NCI-H146 (cell line): Measurements from ENCODE around the gene CARD11.

Experiments used
- DNase-seq: peaks from one replicate; lab custom pipeline; 2025; lab: John Stamatoyannopoulos, UW

The CARD11 gene

DNA sequence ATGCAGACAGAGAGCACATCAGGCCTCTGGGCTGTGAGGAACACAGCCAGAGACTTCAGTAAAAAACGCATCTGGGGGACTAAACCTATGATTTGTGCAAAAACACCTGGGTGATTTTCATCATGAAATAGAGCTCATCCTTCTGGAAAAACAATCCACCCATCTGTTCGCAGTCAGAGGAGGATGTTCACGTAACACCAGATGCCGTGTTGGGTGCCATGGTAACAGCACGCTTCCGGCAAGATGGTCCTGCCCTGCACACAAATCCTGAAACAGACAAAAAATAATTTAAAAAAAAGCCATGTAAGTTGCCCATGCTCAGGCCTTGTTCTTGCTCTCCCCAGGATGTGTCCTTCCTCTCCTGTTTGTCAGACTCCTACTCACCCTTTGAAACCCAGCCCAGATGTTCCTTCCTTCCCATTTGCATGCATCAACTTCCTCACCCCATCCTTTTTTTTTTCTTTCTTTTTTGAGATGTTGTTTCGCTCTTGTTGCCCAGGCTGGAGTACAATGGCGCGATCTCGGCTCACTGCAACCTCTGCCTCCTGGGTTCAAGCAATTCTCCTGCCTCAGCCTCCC is 171.3 kb downstream of the CARD11 start:
- no peak for DNase-seq

DNA sequence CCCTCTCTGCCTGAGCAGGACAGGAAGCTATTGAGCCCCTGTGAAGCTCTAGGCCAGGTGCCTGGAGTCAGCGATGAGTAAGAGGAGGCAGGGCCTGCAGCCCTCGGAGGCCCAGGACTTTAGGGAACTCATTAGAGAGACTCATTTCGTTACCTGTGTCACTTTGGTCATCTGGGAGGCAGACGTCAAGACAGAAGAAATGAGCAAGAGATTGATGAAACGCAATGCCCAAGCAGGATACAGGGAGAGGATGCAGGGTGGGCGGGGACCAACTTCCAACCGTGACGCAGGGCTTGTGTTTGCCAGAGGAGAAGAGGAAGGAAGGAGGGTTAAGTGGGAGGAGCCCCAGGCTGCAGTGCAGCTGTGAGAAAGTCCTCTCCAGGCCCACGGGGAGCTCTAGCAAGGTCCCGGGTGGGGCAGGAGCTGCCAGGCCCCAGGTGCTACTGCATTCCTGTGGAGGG is 173.2 kb downstream of the CARD11 start:
- DNase-seq: peak; percentile 40

DNA sequence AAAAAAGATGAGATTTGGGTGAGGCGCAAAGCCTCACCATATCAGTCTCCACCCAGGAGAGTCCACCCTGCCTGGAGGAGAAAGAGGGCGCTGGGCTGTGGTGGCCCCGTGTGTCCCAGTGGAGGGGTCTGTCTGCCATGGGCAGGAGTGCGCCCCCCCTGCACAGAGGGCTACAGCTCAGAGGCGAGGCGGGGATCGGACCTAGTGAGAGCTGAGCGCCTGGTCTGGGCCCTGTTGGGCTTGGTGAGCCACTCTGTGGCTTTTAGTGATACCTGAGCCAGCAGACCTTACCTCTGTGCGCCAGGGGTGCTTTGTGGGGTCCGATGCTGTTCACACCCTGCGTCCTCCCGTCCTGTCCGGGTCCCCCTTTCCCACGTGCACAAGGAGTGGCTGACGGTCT is 173.7 kb downstream of the CARD11 start:
- no peak for DNase-seq

DNA sequence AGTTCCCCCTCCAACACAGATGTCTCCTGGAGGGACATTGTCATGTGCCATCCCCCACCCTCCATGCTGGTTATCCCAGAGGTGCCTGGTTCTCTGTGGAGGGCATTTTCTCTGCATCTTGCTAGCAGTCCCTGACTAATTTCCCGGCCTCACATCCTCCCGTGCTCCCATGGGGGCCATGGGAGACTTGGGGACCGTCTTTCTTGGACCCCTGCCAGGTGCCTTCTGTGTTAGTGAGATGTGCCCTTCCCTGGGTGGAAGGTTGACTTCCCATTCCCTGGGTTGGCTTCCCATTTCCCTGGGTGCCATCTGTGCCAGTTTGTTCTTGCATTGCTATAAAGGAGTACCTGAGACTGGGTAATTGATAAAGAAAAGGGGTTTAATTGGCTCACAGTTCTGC is 177.1 kb downstream of the CARD11 start:
- no peak for DNase-seq

DNA sequence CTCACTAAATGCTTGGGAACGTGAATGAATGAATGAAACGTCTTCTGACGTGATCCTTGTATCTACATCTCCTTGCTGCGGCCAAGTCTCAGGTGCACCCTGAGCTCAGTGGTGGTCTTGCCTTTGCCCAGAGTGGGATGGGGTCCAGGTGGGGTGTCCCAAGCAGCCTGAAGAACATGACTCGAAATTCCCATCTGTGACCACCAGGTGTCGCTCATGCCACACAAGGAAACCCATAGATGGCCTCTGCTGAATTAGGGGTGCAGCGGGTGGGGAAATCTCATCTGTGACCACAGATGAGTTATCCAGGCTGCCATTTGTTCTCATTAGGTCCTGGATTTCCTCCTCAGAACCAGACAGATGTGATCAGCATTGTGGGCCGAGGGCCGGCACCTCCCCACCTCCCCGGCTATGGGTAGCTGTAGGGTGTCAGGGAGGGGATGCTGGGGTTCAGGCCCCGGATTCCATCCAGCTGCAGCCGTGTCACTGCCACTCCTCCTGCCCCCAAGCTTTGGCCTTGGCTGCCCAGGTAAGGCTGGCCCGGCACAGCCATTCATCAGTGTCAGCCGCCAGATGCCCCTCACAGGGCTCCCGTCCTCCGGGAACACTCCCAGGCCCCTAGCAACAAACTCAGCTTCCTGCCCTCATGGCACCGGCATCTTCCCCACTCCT is 178.5 kb downstream of the CARD11 start:
- peak; percentile 46 for DNase-seq

DNA sequence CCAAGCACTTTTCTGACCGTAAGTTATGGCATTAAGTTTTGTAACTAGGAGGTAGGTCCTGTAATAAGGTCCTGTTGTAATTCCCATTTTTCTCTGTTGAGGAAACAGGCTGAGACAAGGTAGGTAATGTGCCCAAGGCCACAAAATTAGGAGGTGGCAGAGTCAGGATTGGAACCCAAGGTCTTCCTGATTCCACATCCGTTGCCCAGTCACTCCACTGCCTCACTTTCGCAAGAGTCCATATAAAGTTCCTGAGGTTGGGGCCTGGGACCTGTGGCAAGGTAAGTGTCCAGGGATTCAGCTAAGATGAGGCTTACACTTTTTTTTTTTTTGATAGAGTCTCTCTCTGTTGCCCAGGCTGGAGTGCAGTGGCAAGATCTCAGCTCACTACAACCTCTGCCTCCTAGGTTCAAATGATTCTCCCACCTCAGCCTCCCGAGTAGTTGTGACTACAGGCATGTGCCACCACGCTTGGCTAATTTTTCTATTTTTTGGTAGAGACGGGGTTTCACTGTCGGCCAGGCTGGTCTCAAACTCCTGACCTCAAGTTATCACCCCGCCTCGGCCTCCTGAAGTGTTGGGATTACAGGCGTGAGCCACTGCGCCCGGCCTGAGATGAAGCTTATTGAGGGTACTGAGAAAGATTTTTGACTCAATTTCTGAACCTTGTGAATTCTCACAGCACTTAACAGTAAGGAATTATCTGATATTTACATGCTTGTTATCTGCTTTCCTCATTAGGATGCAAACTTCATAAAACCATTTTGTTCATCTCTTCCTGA is 179.3 kb downstream of the CARD11 start:
- DNase-seq: no peak

DNA sequence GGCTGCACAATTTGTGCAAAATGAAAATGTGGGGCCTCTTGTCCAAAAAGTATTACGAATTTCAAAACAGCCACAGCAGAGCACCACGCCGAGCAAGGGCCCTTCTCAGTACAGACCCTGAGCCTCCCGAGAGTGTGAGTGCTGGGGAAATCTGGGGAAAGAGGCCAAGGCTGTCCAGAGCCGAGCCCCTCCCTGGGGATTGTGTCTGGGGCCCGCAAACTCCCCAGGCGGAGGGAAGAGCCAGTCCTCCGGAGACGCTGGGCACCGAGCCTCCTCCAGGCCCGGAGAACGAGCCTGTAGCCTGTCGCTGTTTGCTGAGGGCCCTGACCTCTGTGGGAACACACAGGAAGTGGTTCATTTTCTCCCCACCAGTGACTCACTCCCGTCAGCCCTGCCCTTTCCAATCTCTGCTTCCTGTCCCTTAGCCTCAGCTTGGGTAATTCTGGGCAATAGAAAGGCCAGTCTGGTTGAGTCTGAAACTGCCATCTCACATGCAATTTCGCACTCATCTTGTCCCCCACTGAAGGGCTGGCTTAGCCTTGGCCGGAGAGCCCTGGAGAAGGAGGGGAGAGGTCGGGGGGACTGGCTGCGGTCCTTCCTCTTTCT is 180.1 kb downstream of the CARD11 start:
- peak; percentile 60 for DNase-seq

DNA sequence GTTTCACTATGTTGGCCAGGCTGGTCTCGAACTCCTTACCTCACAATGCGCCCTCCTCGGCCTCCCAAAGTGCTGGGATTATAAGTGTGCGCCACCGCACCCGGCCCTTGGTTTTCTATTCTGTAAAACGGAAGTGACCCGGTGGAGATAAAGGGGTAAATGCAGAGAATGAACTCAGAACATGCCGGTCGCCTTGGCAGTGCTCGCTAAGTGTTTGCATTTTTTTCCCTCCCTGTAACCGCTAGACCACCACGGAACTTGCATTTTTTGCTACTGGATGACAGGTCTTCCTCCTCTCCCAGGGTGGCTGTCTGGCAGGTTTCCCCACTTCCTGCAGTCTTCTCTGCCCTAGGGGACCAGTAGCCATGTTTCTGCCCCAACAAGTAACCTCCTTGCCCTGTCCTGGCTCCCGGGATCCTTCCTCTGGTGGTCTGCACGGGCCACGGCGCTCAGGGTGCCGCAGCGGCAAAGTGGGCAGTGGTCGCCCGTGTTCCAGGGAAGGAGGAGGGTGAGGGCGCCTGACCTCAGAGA is 180.8 kb downstream of the CARD11 start:
- no peak for DNase-seq

DNA sequence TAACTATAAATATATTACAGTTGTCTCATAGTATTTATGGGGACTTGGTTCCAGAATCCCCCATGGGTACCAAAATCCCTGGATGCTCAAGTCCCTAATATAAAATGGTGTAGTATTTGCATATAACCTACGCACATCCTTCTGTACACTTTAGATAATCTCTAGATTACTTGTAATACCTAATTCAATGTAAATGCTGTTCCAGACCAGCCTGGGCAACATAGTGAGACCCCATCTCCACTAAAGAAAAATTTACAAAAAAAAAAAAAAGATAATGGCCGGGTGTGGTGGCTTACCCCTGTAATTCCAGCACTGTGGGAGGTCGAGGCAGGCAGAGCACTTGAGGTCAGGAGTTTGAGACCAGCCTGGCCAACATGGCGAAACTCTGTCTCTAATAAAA is 182.2 kb downstream of the CARD11 start:
- no peak for DNase-seq

DNA sequence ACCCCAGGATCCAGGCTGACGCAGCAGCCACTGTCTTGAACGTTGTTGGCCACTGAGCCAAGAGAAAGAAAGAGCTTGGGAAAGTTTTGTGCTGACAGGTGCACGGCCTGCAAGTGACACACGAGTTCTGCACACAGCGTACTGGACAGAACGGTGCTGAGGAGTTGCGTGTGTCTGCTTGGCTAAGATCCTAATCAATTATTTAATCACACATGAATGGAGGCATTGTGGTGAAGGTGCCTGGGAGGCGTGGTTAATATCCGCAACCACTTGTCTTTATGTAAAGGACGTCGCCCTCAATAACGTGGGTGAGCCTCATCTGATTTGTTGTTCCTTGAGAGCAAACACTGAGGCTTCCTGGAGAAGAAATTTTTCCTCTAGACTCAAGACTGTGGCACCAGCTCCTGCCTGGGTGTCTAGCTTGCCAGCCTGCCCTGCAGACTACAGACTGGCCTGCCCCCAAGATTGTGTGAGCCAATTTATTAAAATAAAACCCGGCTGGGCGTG is 183.0 kb downstream of the CARD11 start:
- DNase-seq: peak; percentile 77

DNA sequence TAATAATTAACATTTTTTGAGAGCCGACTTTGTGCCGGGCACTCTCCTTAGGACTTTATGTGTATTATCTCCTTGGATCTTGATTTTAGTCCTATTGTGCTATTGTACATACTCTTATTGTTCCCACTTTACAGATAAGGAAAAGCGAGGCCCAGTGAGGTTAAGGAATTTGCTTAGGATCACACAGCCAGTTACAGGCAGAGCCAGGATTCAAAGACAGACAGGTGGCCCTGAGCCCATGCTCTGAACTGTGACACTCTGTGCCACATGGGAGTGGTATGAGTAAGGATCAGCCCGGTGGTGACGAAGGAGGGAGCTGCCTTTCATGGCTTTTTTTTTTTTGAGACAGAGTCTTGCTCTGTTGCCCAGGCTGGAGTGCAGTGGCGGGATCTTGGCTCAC is 183.7 kb downstream of the CARD11 start:
- DNase-seq: no peak

DNA sequence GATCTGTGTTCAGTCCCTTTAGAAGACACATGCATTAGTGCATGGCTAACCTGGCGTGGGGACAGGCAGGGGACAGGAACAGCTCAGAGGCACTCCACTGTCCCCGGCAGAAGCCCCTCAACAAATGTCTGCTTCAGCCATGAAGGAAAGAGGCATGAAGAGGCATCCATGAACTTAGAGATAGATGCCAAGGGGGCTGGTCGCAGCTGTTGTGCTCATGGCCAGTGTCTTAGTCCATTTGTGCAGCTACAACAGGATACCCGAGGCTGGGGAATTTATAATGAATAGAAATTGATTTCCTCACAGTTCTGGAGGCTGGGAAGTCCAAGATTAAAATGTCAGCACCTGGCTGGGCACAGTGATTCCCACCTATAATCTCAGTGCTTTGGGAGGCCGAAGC is 185.0 kb downstream of the CARD11 start:
- no peak for DNase-seq

DNA sequence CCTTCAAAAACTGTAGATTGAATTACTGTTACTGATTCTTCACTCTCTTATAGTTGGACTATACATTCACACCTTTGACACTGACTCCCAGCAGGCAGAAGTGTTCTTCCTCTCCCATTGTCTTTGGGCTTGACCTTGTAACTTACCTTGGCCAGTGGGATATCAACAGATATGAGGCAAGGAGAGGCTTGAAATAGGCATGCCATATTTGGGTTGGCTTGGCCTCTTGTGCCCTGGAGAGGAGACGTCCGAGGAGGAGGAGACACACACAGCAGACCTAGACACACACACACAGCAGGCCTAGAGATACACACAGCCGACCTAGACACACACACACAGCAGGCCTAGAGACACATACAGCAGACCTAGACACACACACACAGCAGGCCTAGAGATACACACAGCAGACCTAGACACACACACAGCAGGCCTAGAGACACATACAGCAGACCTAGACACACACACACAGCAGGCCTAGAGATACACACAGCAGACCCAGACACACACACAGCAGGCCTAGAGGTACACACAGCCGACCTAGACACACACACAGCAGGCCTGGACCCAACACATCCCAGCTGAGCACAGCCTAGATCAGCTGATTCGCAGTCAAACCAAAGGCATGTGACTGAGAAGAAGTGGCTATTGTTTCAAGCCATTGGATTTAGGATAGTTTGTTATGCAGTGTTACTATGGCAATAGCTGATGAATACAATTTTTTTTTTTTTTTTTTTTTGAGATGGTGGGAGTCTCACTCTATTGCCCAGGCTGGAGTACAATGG is 187.1 kb downstream of the CARD11 start:
- peak; percentile 24 for DNase-seq
